A549 (cell line): ENCODE data around the gene PCDH15. TPM values are rescaled to one million over a fixed set of nuclear protein-coding genes. Genes with fewer than 3 reads are reported as not detected.

Source experiments
- ATAC-seq, 2 experiments: fragments of 200-7000 bp in 1 of 2; fragments of >200 bp in 1 of 2; cut with Nextera tagmentation in 1 of 2; cut with Tn5 transposase in 1 of 2; 3 replicates each; pipeline versions ENCODE4 v1.8.0 to v1.9.1; 2018 to 2020; ENCODE audit warnings: mild to moderate bottlenecking in 1 of 2, moderate library complexity in 1 of 2
- CTCF ChIA-PET: fragments of 300-600 bp; sonication (Branson Sonifier 250); formaldehyde crosslinking; extraction: SDS; loops from one replicate; lab custom pipeline; 2021; ENCODE audit warnings: antibody characterized with exemption, inconsistent platforms; lab: Yijun Ruan, JAX
- POLR2A ChIA-PET: fragments of 350-600 bp; formaldehyde crosslinking; extraction: SDS; loops from one replicate; lab custom pipeline; 2021; ENCODE audit warnings: antibody characterized with exemption, inconsistent platforms; lab: Yijun Ruan, JAX
- DNase-seq, 2 experiments: peaks; one replicate each; pipeline versions ENCODE4 v3.0.0 to v3.0.0-alpha.2; 2011 to 2016; ENCODE audit warnings: low read depth in 1 of 2, low spot score in 1 of 2
- FAIRE-seq: peaks from 2 replicates; lab custom pipeline; 2011; peaks lifted over from hg19 to GRCh38; lab: Jason Lieb, UNC
- H3K27ac ChIP-seq, 2 experiments: fragments of >200 bp; sonication (Bioruptor Twin); formaldehyde crosslinking; 3 replicates each; pipeline ENCODE4 v1.5.1; 2016 to 2017
- H3K4me1 ChIP-seq: fragments of >200 bp; sonication (Bioruptor Twin); formaldehyde crosslinking; 3 replicates; pipeline ENCODE4 v1.6.1; 2016
- H3K4me2 ChIP-seq: fragments of >200 bp; sonication (Bioruptor Twin); formaldehyde crosslinking; 3 replicates; pipeline ENCODE4 v1.6.1; 2016
- H3K4me3 ChIP-seq: fragments of >200 bp; sonication (Bioruptor Twin); formaldehyde crosslinking; 3 replicates; pipeline ENCODE4 v1.5.1; 2016
- H3K9me3 ChIP-seq: fragments of >200 bp; sonication (Bioruptor Twin); formaldehyde crosslinking; 3 replicates; pipeline ENCODE4 v1.6.1; 2016
- BCL3 ChIP-seq: fragments of >200 bp; sonication (Bioruptor Twin); formaldehyde crosslinking; IDR thresholded peaks from 3 replicates; pipeline ENCODE4 v1.6.1; 2016
- CBX2 ChIP-seq: fragments of 200-600 bp; sonication (generic); IDR thresholded peaks from 2 replicates; pipeline ENCODE4 v1.6.1; 2016; ENCODE audit warnings: low read depth, mild to moderate bottlenecking, borderline replicate concordance
- CEBPB ChIP-seq, 2 experiments: fragments of >200 bp in 1 of 2; sonication (Bioruptor Twin) in 1 of 2; formaldehyde crosslinking in 1 of 2; IDR thresholded peaks; 2 replicates each; pipeline ENCODE4 v1.6.1; 2012 to 2016
- CHD4 ChIP-seq: fragments of 200-600 bp; sonication (generic); IDR thresholded peaks from 2 replicates; pipeline ENCODE4 v1.6.1; 2016; ENCODE audit warnings: antibody characterized with exemption, mild to moderate bottlenecking, borderline replicate concordance
- E2F6 ChIP-seq: IDR thresholded peaks from 2 replicates; pipeline ENCODE4 v1.6.1; 2012; ENCODE audit warnings: low read depth, borderline replicate concordance
- FOSB ChIP-seq: fragments of 250-450 bp; sonication (Bioruptor Pico); IDR thresholded peaks from 2 replicates; pipeline ENCODE4 v1.5.0; 2020; ENCODE audit warnings: mild to moderate bottlenecking, moderate library complexity
- FOSL2 ChIP-seq, 2 experiments: fragments of 450-650 bp in 1 of 2; fragments of >200 bp in 1 of 2; sonication (Bioruptor Twin) in 1 of 2; formaldehyde crosslinking; IDR thresholded peaks; 2 replicates each; pipeline versions ENCODE4 v1.5.0 to v1.6.1; 2016 to 2020; ENCODE audit warnings: mild to moderate bottlenecking in 1 of 2, moderate library complexity in 1 of 2
- FOXS1 ChIP-seq: fragments of 250-450 bp; sonication (Bioruptor Pico); IDR thresholded peaks from 2 replicates; pipeline ENCODE4 v1.5.0; 2020; ENCODE audit warnings: mild to moderate bottlenecking, moderate library complexity
- HDAC2 ChIP-seq: fragments of 200-600 bp; sonication (generic); IDR thresholded peaks from 2 replicates; pipeline ENCODE4 v1.6.1; 2016
- HES2 ChIP-seq: fragments of >200 bp; sonication (Bioruptor Twin); formaldehyde crosslinking; IDR thresholded peaks from 2 replicates; pipeline ENCODE4 v1.6.1; 2016
- HEYL ChIP-seq: fragments of 250-450 bp; sonication (Bioruptor Pico); IDR thresholded peaks from 2 replicates; pipeline ENCODE4 v1.8.0; 2021; ENCODE audit warnings: mild to moderate bottlenecking, moderate library complexity
- HOXB5 ChIP-seq: fragments of 250-450 bp; sonication (Bioruptor Pico); IDR thresholded peaks from 2 replicates; pipeline ENCODE4 v1.5.0; 2020; ENCODE audit warnings: mild to moderate bottlenecking, moderate library complexity
- JUNB ChIP-seq: fragments of >200 bp; sonication (Bioruptor Twin); formaldehyde crosslinking; IDR thresholded peaks from 2 replicates; pipeline ENCODE4 v1.6.1; 2016
- KDM5A ChIP-seq: fragments of 200-600 bp; sonication (generic); IDR thresholded peaks from 2 replicates; pipeline ENCODE4 v1.6.1; 2016; ENCODE audit warnings: antibody characterized with exemption, mild to moderate bottlenecking
- MAX ChIP-seq: IDR thresholded peaks from 2 replicates; pipeline ENCODE4 v1.6.1; 2012
- MAZ ChIP-seq: fragments of 150-350 bp; IDR thresholded peaks from 2 replicates; pipeline ENCODE4 v1.6.1; 2014; ENCODE audit warnings: antibody characterized with exemption, low read depth, low read length, borderline replicate concordance
- NR3C1 ChIP-seq: fragments of >200 bp; sonication (Bioruptor Twin); formaldehyde crosslinking; IDR thresholded peaks from 3 replicates; pipeline ENCODE4 v1.6.1; 2017
- POLR2AphosphoS2 ChIP-seq: conservative IDR thresholded peaks from 2 replicates; pipeline ENCODE4 v1.6.1; 2012; ENCODE audit warnings: low read length, improper control_type of control experiment, inconsistent platforms
- RAD21 ChIP-seq, 2 experiments: fragments of >200 bp in 1 of 2; sonication (Bioruptor Twin) in 1 of 2; formaldehyde crosslinking in 1 of 2; IDR thresholded peaks in 1 of 2; conservative IDR thresholded peaks in 1 of 2; 2 replicates in 1 of 2; 3 replicates in 1 of 2; pipeline ENCODE4 v1.6.1; 2012 to 2018; ENCODE audit warnings: inconsistent platforms in 1 of 2
- RCOR1 ChIP-seq: fragments of 150-350 bp; IDR thresholded peaks from 2 replicates; pipeline ENCODE4 v1.6.1; 2014; ENCODE audit warnings: antibody characterized with exemption, low read length, low read depth
- RNF2 ChIP-seq: fragments of 200-600 bp; sonication (generic); IDR thresholded peaks from 2 replicates; pipeline ENCODE4 v1.6.1; 2016; ENCODE audit warnings: low read depth, mild to moderate bottlenecking, antibody characterized with exemption, moderate library complexity, borderline replicate concordance
- WGBS: methylation state at CpG from one replicate; pipeline ENCODE4 v1.1.6; 2017; ENCODE audit errors: missing lambda C conversion rate; 5-methylcytosine and 5-hydroxymethylcytosine counted together
- polyA plus RNA-seq, 4 experiments: library from polyadenylated mRNA; depleted of rRNA in 3 of 4; stranded (reverse); fragments of >200 nt; fragmentation: RNase III in 1 of 4; extraction: RNeasy Plus Mini Kit Qiagen cat#74134 plus additional on column Dnase treatment in 1 of 4; gene quantifications; 2 replicates in 3 of 4; 3 replicates in 1 of 4; pipeline ENCODE4 v1.2.3, GENCODE V29; 2011 to 2017

Gene PCDH15
- polyA plus RNA-seq, 2 of the 4 experiments (the other 2 are of a cell fraction), result 0.03 TPM; not detected in 1

GRCh38 chr10:54559498-54559897 is 241.5 kb downstream of the PCDH15 start:
- DNase-seq (no peak), FAIRE-seq (no peak), ATAC-seq (no peak)
- TF ChIP-seq NR3C1, result no peak
- TF ChIP-seq RAD21 (conservative IDR thresholded peaks at IDR 0.05 in 1 of 2, IDR thresholded peaks at IDR 0.05 in 1 of 2), result no peak
- Histone ChIP-seq H3K4me1 (no peaks in the 10 kb centered on the region), H3K27ac (no peak overlapping the region), H3K4me3 (no peak overlapping the region), H3K4me2 (no peak overlapping the region), H3K9me3 (no peaks in the 10 kb centered on the region)
- CTCF ChIA-PET, result no interaction called here
- POLR2A ChIA-PET, result no interaction called here

- TF ChIP-seq HES2, result no peak
- no peak for TF ChIP-seq RNF2
- TF ChIP-seq CEBPB (IDR thresholded peaks at IDR 0.05), result no peak
- no peak for TF ChIP-seq CHD4
- DNase-seq, result no peak
- POLR2A ChIA-PET, result no interaction called here
- Histone ChIP-seq H3K4me3 (no peak overlapping the region), H3K4me2 (no peak overlapping the region), H3K9me3 (no peaks in the 10 kb centered on the region), H3K4me1 (no peaks in the 10 kb centered on the region), H3K27ac (no peak overlapping the region)
- ATAC-seq, result no peak
- WGBS, result 45% methylated on average over 2 of the region's 2 CpGs
- CTCF ChIA-PET, result no interaction called here
- no peak for FAIRE-seq
Measured at GRCh38 chr10:54554028-54554427, 247.0 kb downstream of the PCDH15 start.

- 5% methylated on average over 3 of the region's 3 CpGs for WGBS
- FAIRE-seq (no peak), DNase-seq (no peak), ATAC-seq (no peak)
- H3K27ac ChIP-seq, result no peak overlapping the region
- H3K4me2 ChIP-seq, result no peak overlapping the region
- TF ChIP-seq CBX2 (no peak), HDAC2 (no peak), POLR2AphosphoS2 (no peak), BCL3 (no peak), RCOR1 (no peak), HEYL (CRISPR knock-in tag) (no peak), E2F6 (no peak), HOXB5 (CRISPR knock-in tag) (no peak), RNF2 (no peak), FOXS1 (no peak), MAX (no peak), JUNB (no peak), CHD4 (no peak), FOSB (CRISPR knock-in tag) (no peak), RAD21 (conservative IDR thresholded peaks at IDR 0.05 in 1 of 2, IDR thresholded peaks at IDR 0.05 in 1 of 2) (no peak), MAZ (no peak), KDM5A (no peak), FOSL2 (IDR thresholded peaks at IDR 0.05) (no peak), FOSL2 (CRISPR knock-in tag; IDR thresholded peaks at IDR 0.05) (no peak)
- no peaks in the 10 kb centered on the region for H3K9me3 ChIP-seq
- POLR2A ChIA-PET, result no interaction called here
- CTCF ChIA-PET, result no interaction called here
- no peak overlapping the region for H3K4me3 ChIP-seq
- no peaks in the 10 kb centered on the region for H3K4me1 ChIP-seq
Measured at GRCh38 chr10:54550016-54550415, 251.0 kb downstream of the PCDH15 start.
